ENCODE data around the gene C4orf33.

- TF ChIP-seq EZH2phosphoT487 (IDR thresholded peaks at IDR 0.05) = no peak
- TF ChIP-seq CTCF (IDR thresholded peaks at IDR 0.05) = no peak
Observed at GRCh38 chr4:129062580-129062979, 33.4 kb upstream of the C4orf33 start.

All from neural progenitor cell (in vitro differentiated cells).